ENCODE results near the gene ZNF575.
A peak's percentile ranks its signal among the peaks of the same experiment; 100 is the strongest.

The ZNF575 gene

DNA sequence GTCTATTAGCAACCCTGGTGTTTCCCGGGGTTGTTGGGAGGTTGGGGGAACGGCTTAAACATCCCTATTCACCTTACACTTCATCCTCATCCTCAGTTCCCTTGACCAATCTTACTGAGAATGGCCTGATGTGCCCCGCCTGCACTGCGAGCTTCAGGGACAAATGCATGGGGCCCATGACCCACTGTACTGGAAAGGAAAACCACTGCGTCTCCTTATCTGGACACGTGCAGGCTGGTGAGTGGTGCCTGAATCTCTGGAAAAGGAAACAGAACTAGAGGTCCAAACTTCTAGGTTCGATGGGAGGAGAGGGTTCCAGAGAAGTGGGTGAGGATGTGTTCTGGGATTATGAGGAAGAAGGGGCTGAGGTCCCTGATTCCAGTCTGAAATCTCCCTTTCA, 48.5 kb downstream of the ZNF575 start:
- ATAC-seq (replicated peaks) (no peak), DNase-seq (no peak)
- Mint-ChIP-seq H3K4me1 (peaks cover 36 to 76% of the 10 kb centered on the region in 2 donors), H3K27me3 (no peaks in the 10 kb centered on the region), H3K27ac (no peak overlapping the region), H3K36me3 (peaks cover 12 to 24% of the 10 kb centered on the region in 2 donors), H3K9me3 (no peaks in the 10 kb centered on the region), H3K4me3 (peak overlapping the region; percentile 40 to 51)

DNA sequence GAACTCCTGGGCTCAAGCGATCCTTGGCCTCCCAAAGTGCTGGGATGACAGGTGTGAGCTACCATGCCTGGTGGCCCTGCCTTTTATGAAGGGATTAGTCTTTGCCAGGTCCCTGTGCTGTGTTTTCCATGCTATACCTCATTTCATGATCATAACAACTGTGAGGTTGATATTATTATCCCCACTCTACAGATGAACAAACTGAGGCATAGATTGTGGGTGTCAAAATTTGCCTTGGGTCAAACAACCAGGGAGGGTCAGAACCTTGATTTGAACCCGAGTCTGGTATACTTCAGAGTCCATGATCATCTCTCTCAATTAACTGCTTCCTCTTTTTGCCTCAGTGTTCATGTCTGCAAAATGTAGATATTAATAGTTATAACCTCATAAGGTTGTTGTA, 49.5 kb downstream of the ZNF575 start:
- H3K36me3 Mint-ChIP-seq: peaks cover 12 to 26% of the 10 kb centered on the region in 2 donors
- H3K27ac Mint-ChIP-seq: no peak overlapping the region
- ATAC-seq (replicated peaks) (no peak), DNase-seq (no peak)
- no peaks in the 10 kb centered on the region for H3K9me3 Mint-ChIP-seq
- H3K27me3 Mint-ChIP-seq: no peaks in the 10 kb centered on the region
- no peak overlapping the region for H3K4me3 Mint-ChIP-seq
- H3K4me1 Mint-ChIP-seq: peaks cover 37 to 68% of the 10 kb centered on the region in 2 donors

DNA sequence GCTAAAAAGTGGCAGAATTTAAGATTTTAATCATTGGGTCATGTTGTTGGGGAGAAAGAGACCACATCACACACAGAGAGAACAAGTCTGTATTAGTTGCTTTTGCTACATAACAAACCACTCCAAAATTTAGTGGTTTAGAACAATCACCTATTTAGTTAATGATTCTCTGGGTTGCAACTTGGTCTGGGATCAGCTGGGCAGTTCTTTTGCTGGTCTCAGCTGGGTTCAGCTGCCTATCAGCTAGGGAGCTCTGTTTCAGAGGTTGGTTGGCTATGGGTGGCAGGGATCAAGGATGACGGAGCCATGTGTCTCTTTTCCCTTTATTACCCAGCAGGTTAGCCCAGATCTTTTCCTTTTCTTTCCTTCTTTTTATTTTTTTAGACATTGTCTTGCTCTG, 51.5 kb downstream of the ZNF575 start:
- peak overlapping the region; percentile 79 for H3K27ac Mint-ChIP-seq
- ATAC-seq (replicated peaks) (no peak), DNase-seq (no peak)
- H3K9me3 Mint-ChIP-seq: no peaks in the 10 kb centered on the region
- H3K27me3 Mint-ChIP-seq: no peaks in the 10 kb centered on the region
- H3K36me3 Mint-ChIP-seq: peaks cover 14 to 30% of the 10 kb centered on the region in 2 donors
- H3K4me3 Mint-ChIP-seq: no peak overlapping the region
- peaks cover 31 to 60% of the 10 kb centered on the region in 2 donors for H3K4me1 Mint-ChIP-seq
